Measurements from ENCODE around the gene COG5. TPM values are rescaled to one million over a fixed set of nuclear protein-coding genes. Genes with fewer than 3 reads are reported as not detected.

COG5 gene
- total and polyA plus RNA-seq, 10 donors: 3.6 to 86.6 (median 48.7) TPM

GRCh38 chr7:107461938-107462533 lies 101.7 kb downstream of the COG5 start:
- no peaks in the 10 kb centered on the region for H3K4me1 ChIP-seq

GRCh38 chr7:107453388-107453787 lies 110.3 kb downstream of the COG5 start:
- intact Hi-C loops (cut with DNase I; ENCODE audit: low total_unique reads): no loop called here
- H3K9me3 ChIP-seq: peaks cover 0 to 12% (median 0%) of the 10 kb centered on the region in 8 donors
- DNase-seq: no peak
- no peak overlapping the region for H3K4me3 ChIP-seq
- WGBS, 5 donors: 87 to 98% (median 97%) methylated on average over 1 of the region's 1 CpG
- H3K27me3 ChIP-seq (replicated peaks in 1 of 7): no peaks in the 10 kb centered on the region
- peaks cover 0 to 32% (median 2%) of the 10 kb centered on the region in 6 donors for H3K36me3 ChIP-seq
- H3K4me1 ChIP-seq: no peaks in the 10 kb centered on the region
- no peak overlapping the region for H3K27ac ChIP-seq
- no peak for TF ChIP-seq POLR2AphosphoS5 (IDR thresholded peaks at IDR 0.05)
- no peak for TF ChIP-seq POLR2A (IDR thresholded peaks at IDR 0.05)
- no peak for TF ChIP-seq CTCF (IDR thresholded peaks at IDR 0.05 in 8 of 11, conservative IDR thresholded peaks at IDR 0.05 in 3 of 11)

More at GRCh38 chr7:107461938-107462533, 101.7 kb downstream of the COG5 start:
- 87 to 95% (median 89%) methylated on average over 2 of the region's 2 CpGs for WGBS, 5 donors
- Histone ChIP-seq H3K36me3 (peaks cover 0 to 19% (median 0%) of the 10 kb centered on the region in 6 donors), H3K27ac (no peak overlapping the region), H3K4me3 (no peak overlapping the region), H3K27me3 (replicated peaks in 1 of 7) (no peaks in the 10 kb centered on the region), H3K9me3 (peaks cover 0 to 8% (median 0%) of the 10 kb centered on the region in 8 donors)
- DNase-seq: no peak
- TF ChIP-seq CTCF (IDR thresholded peaks at IDR 0.05 in 8 of 11, conservative IDR thresholded peaks at IDR 0.05 in 3 of 11): no peak
- TF ChIP-seq POLR2A (IDR thresholded peaks at IDR 0.05): no peak
- TF ChIP-seq POLR2AphosphoS5 (IDR thresholded peaks at IDR 0.05): no peak
- intact Hi-C loops (cut with DNase I; ENCODE audit: low total_unique reads): loop anchor here (5.0 to 10.0 kb wide), 2 partner anchors 265 to 413 kb away; no protein-coding TSS in a partner anchor

GRCh38 chr7:107450970-107451369 lies 112.8 kb downstream of the COG5 start:
- DNase-seq: no peak
- TF ChIP-seq POLR2A (IDR thresholded peaks at IDR 0.05) (no peak), CTCF (IDR thresholded peaks at IDR 0.05 in 8 of 11, conservative IDR thresholded peaks at IDR 0.05 in 3 of 11) (no peak), POLR2AphosphoS5 (IDR thresholded peaks at IDR 0.05) (no peak)
- intact Hi-C loops (cut with DNase I; ENCODE audit: low total_unique reads): no loop called here
- Histone ChIP-seq H3K36me3 (peaks cover 0 to 25% (median 2%) of the 10 kb centered on the region in 6 donors), H3K27me3 (replicated peaks in 1 of 7) (no peaks in the 10 kb centered on the region), H3K27ac (no peak overlapping the region), H3K9me3 (no peaks in the 10 kb centered on the region), H3K4me1 (no peaks in the 10 kb centered on the region), H3K4me3 (no peak overlapping the region)
- 95 to 100% (median 100%) methylated on average over 1 of the region's 1 CpG for WGBS, 5 donors

GRCh38 chr7:107446988-107447387 lies 116.7 kb downstream of the COG5 start:
- Histone ChIP-seq H3K27ac (no peak overlapping the region), H3K36me3 (peaks cover 0 to 25% (median 2%) of the 10 kb centered on the region in 6 donors), H3K4me3 (no peak overlapping the region), H3K4me1 (no peaks in the 10 kb centered on the region), H3K9me3 (peaks cover 0 to 9% (median 0%) of the 10 kb centered on the region in 8 donors), H3K27me3 (replicated peaks in 1 of 7) (no peaks in the 10 kb centered on the region)
- intact Hi-C loops (cut with DNase I; ENCODE audit: low total_unique reads): no loop called here
- 94 to 100% (median 97%) methylated on average over 1 of the region's 1 CpG for WGBS, 5 donors
- TF ChIP-seq CTCF (IDR thresholded peaks at IDR 0.05 in 8 of 11, conservative IDR thresholded peaks at IDR 0.05 in 3 of 11): no peak
- TF ChIP-seq POLR2AphosphoS5 (IDR thresholded peaks at IDR 0.05): no peak
- DNase-seq: no peak
